H9 (cell line): ENCODE data around the gene CACHD1. TPM values are rescaled to one million over a fixed set of nuclear protein-coding genes. Genes with fewer than 3 reads are reported as not detected.

ENCODE experiments used
- DNase-seq: peaks from one replicate; pipeline ENCODE4 v3.0.0-alpha.2; 2017
- H2AFZ ChIP-seq: one replicate; pipeline ENCODE4 v1.6.1; 2013; ENCODE audit warnings: mild to moderate bottlenecking, low read length, control low read depth, moderate library complexity
- H2AK5ac ChIP-seq: 2 replicates; pipeline ENCODE4 v1.6.1; 2013; ENCODE audit warnings: low read length, control low read depth, mixed read lengths; ENCODE audit not compliant: insufficient read length
- H2BK120ac ChIP-seq: one replicate; pipeline ENCODE4 v1.6.1; 2013; ENCODE audit warnings: low read depth, mild to moderate bottlenecking, low read length, control low read depth, inconsistent platforms; ENCODE audit not compliant: poor library complexity, severe bottlenecking
- H2BK12ac ChIP-seq: 2 replicates; pipeline ENCODE4 v1.6.1; 2013; ENCODE audit warnings: low read length, control low read depth, mixed read lengths, low read depth; ENCODE audit not compliant: insufficient read length
- H2BK15ac ChIP-seq: 2 replicates; pipeline ENCODE4 v1.6.1; 2013; ENCODE audit warnings: low read depth, low read length, control low read depth
- H2BK20ac ChIP-seq: one replicate; pipeline ENCODE4 v1.6.1; 2013; ENCODE audit warnings: low read depth, mild to moderate bottlenecking, low read length, control low read depth, inconsistent platforms; ENCODE audit not compliant: poor library complexity, severe bottlenecking
- H2BK5ac ChIP-seq: 2 replicates; pipeline ENCODE4 v1.6.1; 2013; ENCODE audit warnings: low read length, control low read depth, mixed read lengths; ENCODE audit not compliant: insufficient read length
- H3K14ac ChIP-seq: 2 replicates; pipeline ENCODE4 v1.6.1; 2013; ENCODE audit warnings: low read length, control low read depth; ENCODE audit not compliant: insufficient read depth
- H3K18ac ChIP-seq: 2 replicates; pipeline ENCODE4 v1.6.1; 2013; ENCODE audit warnings: low read depth, mild to moderate bottlenecking, mixed read lengths, low read length, control low read depth; ENCODE audit not compliant: insufficient read length
- H3K23ac ChIP-seq: 2 replicates; pipeline ENCODE4 v1.6.1; 2013; ENCODE audit warnings: low read length, control low read depth, mixed read lengths, low read depth; ENCODE audit not compliant: insufficient read length
- H3K23me2 ChIP-seq: 2 replicates; pipeline ENCODE4 v1.6.1; 2013; ENCODE audit warnings: low read depth, mild to moderate bottlenecking, mixed read lengths, low read length, control low read depth; ENCODE audit not compliant: insufficient read length, poor library complexity, severe bottlenecking
- H3K27ac ChIP-seq: 2 replicates; pipeline ENCODE4 v1.5.1; 2013; ENCODE audit warnings: low read length, control low read depth, mixed read lengths, low read depth; ENCODE audit not compliant: insufficient read length
- H3K27me3 ChIP-seq: 2 replicates; pipeline ENCODE4 v1.6.1; 2013; ENCODE audit warnings: low read length, control low read depth, inconsistent platforms; ENCODE audit not compliant: insufficient read depth
- H3K4ac ChIP-seq: 2 replicates; pipeline ENCODE4 v1.6.1; 2013; ENCODE audit warnings: low read depth, mild to moderate bottlenecking, control low read depth, inconsistent platforms, low read length, moderate library complexity
- H3K4me1 ChIP-seq: 2 replicates; pipeline ENCODE4 v1.6.1; 2013; ENCODE audit warnings: low read length, control low read depth, inconsistent platforms; ENCODE audit not compliant: insufficient read depth
- H3K4me2 ChIP-seq: 2 replicates; pipeline ENCODE4 v1.6.1; 2013; ENCODE audit warnings: low read length, control low read depth, mixed read lengths; ENCODE audit not compliant: insufficient read length, insufficient read depth
- H3K56ac ChIP-seq: 2 replicates; pipeline ENCODE4 v1.6.1; 2013; ENCODE audit warnings: low read depth, mild to moderate bottlenecking, mixed read lengths, low read length, control low read depth; ENCODE audit not compliant: insufficient read length
- H3K79me1 ChIP-seq: 2 replicates; pipeline ENCODE4 v1.6.1; 2013; ENCODE audit warnings: low read depth, mild to moderate bottlenecking, moderate library complexity, low read length, control low read depth, inconsistent platforms; ENCODE audit not compliant: insufficient read depth, poor library complexity, severe bottlenecking
- H3K79me2 ChIP-seq: 2 replicates; pipeline ENCODE4 v1.6.1; 2013; ENCODE audit warnings: low read length, control low read depth, inconsistent platforms; ENCODE audit not compliant: insufficient read depth
- H3K9ac ChIP-seq: 2 replicates; pipeline ENCODE4 v1.6.1; 2013; ENCODE audit warnings: low read length, control low read depth, mixed read lengths; ENCODE audit not compliant: insufficient read length; ENCODE audit errors: extremely low read depth
- H3K9me3 ChIP-seq: one replicate; pipeline ENCODE4 v1.6.1; 2013; ENCODE audit warnings: low read depth, low read length, inconsistent platforms; ENCODE audit not compliant: control insufficient read depth
- H3T11ph ChIP-seq: one replicate; pipeline ENCODE4 v1.6.1; 2013; ENCODE audit warnings: mild to moderate bottlenecking, low read length, control low read depth, inconsistent platforms
- H4K20me1 ChIP-seq: one replicate; pipeline ENCODE4 v1.6.1; 2013; ENCODE audit not compliant: control insufficient read depth, insufficient read length, insufficient read depth
- H4K5ac ChIP-seq: 2 replicates; pipeline ENCODE4 v1.6.1; 2013; ENCODE audit warnings: low read depth, mild to moderate bottlenecking, mixed read lengths, low read length, control low read depth; ENCODE audit not compliant: insufficient read length
- H4K8ac ChIP-seq: replicated peaks from 2 replicates; pipeline ENCODE4 v1.6.1; 2013; ENCODE audit warnings: low read length, control low read depth, mixed read lengths, low read depth; ENCODE audit not compliant: insufficient read length
- H4K91ac ChIP-seq: 2 replicates; pipeline ENCODE4 v1.6.1; 2013; ENCODE audit warnings: low read depth, mild to moderate bottlenecking, moderate library complexity, mixed read lengths, low read length, control low read depth; ENCODE audit not compliant: insufficient read length
- H3K27ac Mint-ChIP-seq, 3 experiments: 2 replicates in 2 of 3; 3 replicates in 1 of 3; pipeline ENCODE4 v1.8.0; 2020 to 2021; ENCODE audit warnings: mixed read lengths in 3 of 3, mild to moderate bottlenecking in 1 of 3, moderate library complexity in 1 of 3
- H3K27me3 Mint-ChIP-seq: 2 replicates; pipeline ENCODE4 v1.8.0; 2021; ENCODE audit warnings: low read depth, mild to moderate bottlenecking, moderate library complexity, mixed read lengths
- H3K36me3 Mint-ChIP-seq, 3 experiments: 2 replicates in 2 of 3; 3 replicates in 1 of 3; pipeline ENCODE4 v1.8.0; 2020 to 2021; ENCODE audit warnings: low read depth in 3 of 3, mixed read lengths in 3 of 3; ENCODE audit not compliant: insufficient read depth in 1 of 3
- H3K4me1 Mint-ChIP-seq, 2 experiments: 2 replicates each; pipeline ENCODE4 v1.8.0; 2020; ENCODE audit warnings: mixed read lengths in 2 of 2
- H3K4me3 Mint-ChIP-seq, 2 experiments: 2 replicates in 1 of 2; 3 replicates in 1 of 2; pipeline ENCODE4 v1.8.0; 2020 to 2021; ENCODE audit warnings: mild to moderate bottlenecking in 2 of 2, mixed read lengths in 2 of 2, moderate library complexity in 1 of 2
- H3K9me3 Mint-ChIP-seq, 2 experiments: 2 replicates in 1 of 2; 3 replicates in 1 of 2; pipeline ENCODE4 v1.8.0; 2020; ENCODE audit warnings: mild to moderate bottlenecking in 2 of 2, mixed read lengths in 2 of 2, moderate library complexity in 1 of 2
- CTCF ChIP-seq: fragments of 200-600 bp; sonication (generic); conservative IDR thresholded peaks from 3 replicates; pipeline ENCODE4 v1.8.0; 2021; ENCODE audit warnings: antibody characterized with exemption, mild to moderate bottlenecking
- total RNA-seq: library from RNA; stranded (reverse); gene quantifications from 2 replicates; pipeline ENCODE4 v1.2.1, GENCODE V29; 2021

Gene CACHD1
- total RNA-seq, 1 experiment from 2014 or later: 94.2 TPM

GRCh38 chr1:64588876-64589275, 118.9 kb downstream of the CACHD1 start:
- Histone ChIP-seq H3K23me2 (no peaks in the 10 kb centered on the region), H3T11ph (no peak overlapping the region), H2AFZ (no peak overlapping the region), H4K8ac (no peak overlapping the region), H3K4ac (no peak overlapping the region), H4K91ac (no peak overlapping the region), H2AK5ac (no peak overlapping the region), H2BK5ac (no peak overlapping the region), H3K14ac (no peak overlapping the region), H3K9ac (no peak overlapping the region), H2BK12ac (no peak overlapping the region), H3K79me2 (no peaks in the 10 kb centered on the region), H3K9me3 (no peaks in the 10 kb centered on the region), H3K56ac (no peak overlapping the region), H4K20me1 (no peaks in the 10 kb centered on the region), H3K4me1 (no peaks in the 10 kb centered on the region; the same call in 1 of the 2 replicates), H3K23ac (no peak overlapping the region), H4K5ac (no peak overlapping the region), H2BK120ac (no peak overlapping the region), H3K27me3 (no peaks in the 10 kb centered on the region), H3K79me1 (peaks cover 2% of the 10 kb centered on the region), H3K18ac (no peak overlapping the region), H2BK20ac (no peak overlapping the region), H2BK15ac (no peak overlapping the region), H3K4me2 (no peak overlapping the region), H3K27ac (no peak overlapping the region)
- Mint-ChIP-seq H3K27me3 (no peaks in the 10 kb centered on the region), H3K27ac (no peak overlapping the region), H3K4me3 (no peak overlapping the region), H3K9me3 (no peaks in the 10 kb centered on the region), H3K36me3 (peaks cover 3 to 32% (median 8%) of the 10 kb centered on the region in 3 experiments; a peak in 6 of 7 replicates), H3K4me1 (peaks cover 20 to 29% of the 10 kb centered on the region in 2 experiments)
- DNase-seq: no peak
- TF ChIP-seq CTCF: no peak
